Uterus (tissue), 2 donors: ENCODE results near the gene SP3.

Experiments
- CTCF ChIP-seq, 4 experiments: fragments of 200-600 bp in 2 of 4; fragments of 450-650 bp in 2 of 4; sonication (generic) in 2 of 4; IDR thresholded peaks; one replicate each; pipeline ENCODE4 v1.5.1; 2016 to 2019; ENCODE audit warnings: antibody characterized with exemption in 4 of 4, mild to moderate bottlenecking in 2 of 4, moderate library complexity in 1 of 4
- POLR2A ChIP-seq, 2 donors: fragments of 450-650 bp; IDR thresholded peaks; one replicate each; pipeline ENCODE4 v1.6.1; 2016; ENCODE audit warnings: antibody characterized with exemption in 2 of 2, mild to moderate bottlenecking in 1 of 2, moderate library complexity in 1 of 2

- TF ChIP-seq CTCF (IDR thresholded peaks at IDR 0.05) (no peak), POLR2A (IDR thresholded peaks at IDR 0.05) (no peak)
Measured at GRCh38 chr2:173865971-173866873, 99.0 kb downstream of the SP3 start.
